Skeletal muscle satellite cell (primary cell): Measurements from ENCODE around the gene LMTK3.

Experiments used
- H3K27me3 ChIP-seq: 2 replicates; pipeline ENCODE4 v1.7.0; 2013; ENCODE audit warnings: low read length; ENCODE audit not compliant: control insufficient read depth, insufficient read depth
- H3K36me3 ChIP-seq: 2 replicates; pipeline ENCODE4 v1.7.0; 2013; ENCODE audit warnings: mild to moderate bottlenecking, control low read depth, low read length; ENCODE audit not compliant: insufficient read depth
- H3K4me1 ChIP-seq: 2 replicates; pipeline ENCODE4 v1.7.0; 2013; ENCODE audit warnings: low read length; ENCODE audit not compliant: control insufficient read depth, insufficient read depth
- H3K4me2 ChIP-seq: 2 replicates; pipeline ENCODE4 v1.7.0; 2013; ENCODE audit warnings: mild to moderate bottlenecking, low read length
- H3K4me3 ChIP-seq: 2 replicates; pipeline ENCODE4 v1.7.0; 2013; ENCODE audit warnings: low read length
- H3K9ac ChIP-seq: 2 replicates; pipeline ENCODE4 v1.7.0; 2013; ENCODE audit warnings: mild to moderate bottlenecking, low read depth, low read length, moderate library complexity
- H3K9me3 ChIP-seq: replicated peaks from 2 replicates; pipeline ENCODE4 v1.7.0; 2013; ENCODE audit warnings: mild to moderate bottlenecking, control low read depth, low read length

LMTK3 gene

DNA sequence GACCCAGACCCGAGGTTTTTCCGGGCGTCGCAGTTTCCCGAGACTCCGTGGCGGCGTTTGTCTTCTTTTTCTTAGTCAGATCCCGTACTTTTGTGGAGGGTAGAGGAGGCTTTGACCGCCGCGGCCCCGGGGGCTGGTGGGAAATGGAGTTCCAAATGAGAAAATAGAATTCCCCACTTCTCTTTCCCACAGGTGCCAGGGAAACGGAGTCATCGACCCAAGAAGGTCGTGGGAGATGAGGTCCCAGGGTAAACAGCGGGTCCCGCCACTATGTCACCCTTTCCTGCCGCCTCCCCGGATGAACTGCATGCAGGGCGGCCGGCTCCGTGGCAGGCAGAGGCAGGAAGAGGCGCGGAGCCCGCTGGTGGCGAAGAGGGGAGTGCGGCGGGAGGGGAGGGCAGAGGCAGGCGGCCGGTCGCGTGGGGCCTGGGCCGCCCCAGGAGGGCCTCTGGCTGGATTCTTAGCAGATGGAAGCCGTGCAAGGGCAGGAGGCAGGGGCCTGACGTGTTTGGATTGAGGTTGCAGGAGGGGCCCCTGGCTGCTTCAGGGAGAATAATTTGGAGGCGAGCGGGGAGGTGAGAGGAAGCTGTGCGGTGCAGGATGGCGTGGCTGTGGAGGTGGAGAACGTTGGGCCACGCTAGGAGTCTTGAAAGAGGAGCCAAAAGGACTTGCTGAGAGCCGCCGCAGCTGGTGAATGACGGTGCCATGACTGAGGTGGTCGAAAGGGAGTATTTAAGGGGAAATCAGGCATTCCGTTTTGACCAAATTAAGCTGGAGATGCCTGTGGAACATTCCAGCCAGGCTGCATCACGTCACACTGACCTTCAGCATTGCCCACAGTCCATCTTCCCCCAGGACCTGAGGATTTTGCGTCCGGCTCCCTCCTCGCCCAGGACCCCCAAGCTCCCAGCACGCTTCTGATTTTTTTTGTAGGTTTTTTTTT is 30.8 kb downstream of the LMTK3 start:
- Histone ChIP-seq H3K9me3 (no peaks in the 10 kb centered on the region), H3K9ac (peak overlapping the region; percentile 52), H3K4me3 (peak overlapping the region; percentile 58), H3K27me3 (no peaks in the 10 kb centered on the region), H3K36me3 (peaks cover 36% of the 10 kb centered on the region), H3K4me2 (peak overlapping the region; percentile 81), H3K4me1 (peaks cover 25% of the 10 kb centered on the region)

DNA sequence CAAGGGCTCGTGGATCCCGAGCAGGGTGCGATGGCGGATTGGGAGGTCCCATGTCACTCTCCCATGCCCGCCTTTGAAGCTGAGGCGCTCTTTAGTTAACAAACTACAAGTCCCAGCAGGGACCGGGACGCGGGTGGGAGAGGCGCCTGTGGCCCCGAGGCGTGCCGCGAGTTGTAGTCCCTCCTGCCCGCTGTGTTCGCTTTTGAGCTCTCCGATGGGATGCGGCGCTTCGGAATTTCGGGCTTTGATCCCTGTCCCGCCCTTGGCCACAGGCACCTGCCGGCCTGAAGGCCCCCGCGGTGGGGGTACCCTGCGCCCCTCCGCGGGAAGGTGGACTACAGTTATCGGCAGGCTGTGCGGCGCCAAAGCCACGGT is 31.5 kb downstream of the LMTK3 start:
- Histone ChIP-seq H3K4me3 (peak overlapping the region; percentile 58), H3K27me3 (no peaks in the 10 kb centered on the region), H3K36me3 (peaks cover 42% of the 10 kb centered on the region), H3K9ac (peak overlapping the region; percentile 52), H3K9me3 (no peaks in the 10 kb centered on the region), H3K4me2 (peak overlapping the region; percentile 81), H3K4me1 (peaks cover 25% of the 10 kb centered on the region)

DNA sequence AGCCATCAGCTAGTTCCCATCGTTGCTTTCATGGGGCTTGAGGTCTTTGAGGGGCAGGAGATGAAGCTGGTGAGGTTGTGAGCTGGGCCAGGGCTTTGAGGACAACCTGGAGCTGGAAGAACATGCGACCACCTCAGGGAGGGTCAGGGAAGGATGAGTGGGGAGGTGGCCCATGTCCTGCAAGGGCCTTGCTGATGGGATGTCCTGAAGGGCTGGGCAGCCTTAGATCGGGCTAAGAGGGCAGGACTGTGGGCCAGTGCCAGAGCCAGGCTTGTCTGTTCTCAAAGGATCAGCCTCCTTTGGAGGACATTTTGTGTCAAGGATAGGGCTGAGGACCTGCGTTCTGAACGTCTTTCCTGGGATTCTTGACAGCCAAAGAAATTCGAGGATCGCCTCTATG is 31.9 kb downstream of the LMTK3 start:
- H3K9me3 ChIP-seq = no peaks in the 10 kb centered on the region
- H3K4me2 ChIP-seq = peak overlapping the region; percentile 81
- peaks cover 47% of the 10 kb centered on the region for H3K36me3 ChIP-seq
- H3K9ac ChIP-seq = no peak overlapping the region
- no peaks in the 10 kb centered on the region for H3K27me3 ChIP-seq
- peaks cover 25% of the 10 kb centered on the region for H3K4me1 ChIP-seq
- peak overlapping the region; percentile 58 for H3K4me3 ChIP-seq

DNA sequence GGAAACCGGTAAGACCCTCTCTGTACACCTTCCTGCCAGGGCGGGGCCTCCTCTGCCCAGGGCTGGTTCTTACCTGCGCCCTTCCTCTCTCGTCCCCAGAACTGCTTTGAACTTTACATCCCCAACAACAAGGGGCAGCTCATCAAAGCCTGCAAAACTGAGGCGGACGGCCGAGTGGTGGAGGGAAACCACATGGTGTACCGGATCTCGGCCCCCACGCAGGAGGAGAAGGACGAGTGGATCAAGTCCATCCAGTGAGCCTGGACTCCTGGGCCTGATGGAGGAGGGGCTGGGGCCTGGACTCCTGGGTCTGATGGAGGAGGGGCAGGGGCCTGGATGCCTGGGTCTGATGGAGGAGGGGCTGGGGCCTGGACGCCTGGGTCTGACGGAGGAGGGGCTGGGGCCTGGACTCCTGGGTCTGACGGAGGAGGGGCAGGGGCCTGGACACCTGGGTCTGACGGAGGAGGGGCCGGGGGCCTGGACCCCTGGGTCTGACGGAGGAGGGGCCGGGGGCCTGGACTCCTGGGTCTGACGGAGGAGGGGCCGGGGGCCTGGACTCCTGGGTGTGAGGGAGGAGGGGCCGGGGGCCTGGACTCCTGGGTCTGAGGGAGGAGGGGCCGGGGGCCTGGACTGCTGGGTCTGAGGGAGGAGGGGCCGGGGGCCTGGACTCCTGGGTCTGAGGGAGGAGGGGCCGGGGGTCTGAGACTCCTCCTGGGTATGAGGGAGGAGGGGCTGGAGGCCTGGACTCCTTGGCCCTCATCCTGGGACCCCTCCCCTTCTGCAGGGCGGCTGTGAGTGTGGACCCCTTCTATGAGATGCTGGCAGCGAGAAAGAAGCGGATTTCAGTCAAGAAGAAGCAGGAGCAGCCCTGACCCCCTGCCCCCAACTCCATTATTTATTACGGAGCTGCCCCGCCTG is 33.0 kb downstream of the LMTK3 start:
- H3K4me2 ChIP-seq = no peak overlapping the region
- no peak overlapping the region for H3K9ac ChIP-seq
- H3K9me3 ChIP-seq = no peaks in the 10 kb centered on the region
- no peaks in the 10 kb centered on the region for H3K27me3 ChIP-seq
- peaks cover 25% of the 10 kb centered on the region for H3K4me1 ChIP-seq
- peaks cover 58% of the 10 kb centered on the region for H3K36me3 ChIP-seq
- H3K4me3 ChIP-seq = no peak overlapping the region

DNA sequence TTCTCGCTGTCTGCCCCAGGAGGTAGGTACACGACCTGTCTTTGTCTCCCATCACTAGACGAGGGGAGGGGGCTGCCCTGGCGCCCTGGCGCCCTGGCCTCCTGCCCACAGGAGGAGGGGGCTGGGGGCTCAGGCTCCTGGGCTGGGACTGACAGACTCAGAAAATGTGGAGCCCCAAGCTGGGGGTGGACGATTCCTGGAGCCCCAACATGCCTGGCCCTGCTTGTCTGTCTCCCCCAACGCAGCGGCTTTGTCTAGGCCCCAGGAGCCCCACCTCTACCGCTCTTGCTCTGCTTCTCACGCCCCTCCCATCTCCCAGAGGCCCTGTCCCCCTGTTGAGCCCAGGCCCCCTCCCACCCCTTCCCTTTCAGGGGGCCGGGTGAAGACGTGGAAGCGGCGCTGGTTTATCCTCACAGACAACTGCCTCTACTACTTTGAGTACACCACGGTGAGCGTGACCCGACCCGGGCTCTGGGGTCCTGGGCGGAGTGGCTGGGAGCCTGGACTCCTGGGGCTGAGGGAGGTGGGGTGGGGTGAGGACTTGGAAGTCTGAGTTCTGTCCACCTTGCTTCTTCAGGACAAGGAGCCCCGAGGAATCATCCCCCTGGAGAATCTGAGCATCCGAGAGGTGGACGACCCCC is 33.8 kb downstream of the LMTK3 start:
- Histone ChIP-seq H3K4me1 (peaks cover 25% of the 10 kb centered on the region), H3K27me3 (no peaks in the 10 kb centered on the region), H3K9ac (no peak overlapping the region), H3K4me3 (no peak overlapping the region), H3K36me3 (peaks cover 66% of the 10 kb centered on the region), H3K4me2 (no peak overlapping the region), H3K9me3 (no peaks in the 10 kb centered on the region)

DNA sequence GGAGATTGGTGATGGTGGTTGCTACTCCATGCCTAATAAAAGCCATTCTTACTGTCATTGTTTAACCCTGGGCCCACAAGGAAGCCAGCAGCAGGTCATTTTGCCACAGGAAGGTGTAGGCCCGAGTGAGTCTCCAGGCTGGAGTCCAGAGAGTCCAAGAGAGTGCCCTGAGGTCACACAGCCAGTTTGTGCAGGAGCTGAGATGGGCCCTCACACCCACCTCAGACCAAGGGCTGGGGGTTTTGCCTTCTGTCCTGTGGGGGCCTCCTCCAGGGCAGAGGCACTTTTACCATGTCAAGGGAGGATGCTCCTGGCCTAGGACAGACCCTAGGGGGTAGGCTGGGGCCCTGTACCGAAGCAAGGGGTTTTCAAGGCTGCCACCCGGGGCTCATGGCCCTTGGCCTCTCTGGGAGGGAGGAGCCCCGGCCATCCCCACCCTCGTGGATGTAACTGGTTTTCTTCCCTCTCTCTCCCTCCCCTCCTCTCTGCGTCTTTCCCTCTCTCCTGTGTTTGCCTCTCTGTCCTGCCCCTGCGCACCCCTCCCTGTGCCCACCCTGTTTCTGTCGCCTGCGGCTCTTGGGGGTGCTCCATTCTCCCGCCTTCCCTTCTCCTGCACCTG is 34.5 kb downstream of the LMTK3 start:
- no peak overlapping the region for H3K4me2 ChIP-seq
- H3K9me3 ChIP-seq = no peaks in the 10 kb centered on the region
- H3K27me3 ChIP-seq = no peaks in the 10 kb centered on the region
- no peak overlapping the region for H3K9ac ChIP-seq
- H3K36me3 ChIP-seq = peaks cover 71% of the 10 kb centered on the region
- peaks cover 22% of the 10 kb centered on the region for H3K4me1 ChIP-seq
- no peak overlapping the region for H3K4me3 ChIP-seq

DNA sequence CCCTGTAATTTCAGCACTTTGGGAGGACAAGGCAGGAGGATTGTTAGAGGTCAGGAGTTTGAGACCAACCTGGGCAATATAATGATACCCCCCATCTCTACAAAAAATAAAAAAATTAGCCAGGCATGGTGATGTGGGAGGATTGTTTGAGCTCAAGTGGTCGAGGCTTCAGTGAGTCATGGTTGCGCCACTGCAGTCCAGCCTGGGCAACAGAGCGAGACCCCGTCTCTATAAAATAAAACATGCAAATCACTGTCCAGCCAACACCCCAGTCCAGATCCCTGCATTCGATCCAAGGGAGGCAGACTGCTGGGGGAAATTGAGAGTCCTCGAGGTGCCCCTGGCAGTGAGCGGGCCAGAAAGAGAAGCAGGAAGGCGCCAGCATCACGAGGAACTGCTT is 35.5 kb downstream of the LMTK3 start:
- Histone ChIP-seq H3K4me2 (no peak overlapping the region), H3K4me3 (no peak overlapping the region), H3K9me3 (no peaks in the 10 kb centered on the region), H3K36me3 (peaks cover 80% of the 10 kb centered on the region), H3K27me3 (no peaks in the 10 kb centered on the region), H3K9ac (no peak overlapping the region), H3K4me1 (peaks cover 18% of the 10 kb centered on the region)

DNA sequence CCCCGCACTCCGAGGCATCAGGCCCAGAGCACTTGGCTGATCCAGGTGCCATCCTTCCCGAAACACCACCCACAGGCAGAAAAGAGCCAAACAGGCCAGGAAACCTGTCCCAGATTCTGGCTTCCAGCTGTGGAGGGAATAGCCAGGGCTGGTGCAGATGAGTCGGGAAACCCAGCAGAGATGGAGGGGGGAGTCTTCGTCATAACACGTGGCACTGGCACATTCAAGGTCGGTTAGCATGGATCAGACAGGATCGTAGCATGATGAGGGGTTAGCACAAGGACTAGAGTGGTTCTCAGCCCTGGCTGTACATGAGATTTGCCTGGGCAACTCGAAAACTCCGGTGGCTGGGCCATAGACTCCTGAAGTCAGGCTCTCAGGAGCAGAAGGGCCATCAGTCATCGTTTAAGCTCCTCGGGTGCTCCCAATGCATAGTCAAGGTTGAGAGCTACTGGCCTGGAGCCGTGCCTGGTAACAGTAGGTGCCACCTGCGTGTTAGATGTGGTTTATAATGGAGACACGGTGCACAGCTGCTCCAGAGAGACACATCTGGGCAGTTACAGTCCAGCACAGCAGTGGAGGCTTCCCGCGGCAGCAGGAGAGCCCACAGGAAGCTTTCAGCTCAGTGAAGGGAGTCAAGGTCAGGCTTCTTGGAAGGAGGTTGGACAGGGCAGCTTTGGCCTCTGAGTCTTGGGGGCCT is 36.1 kb downstream of the LMTK3 start:
- Histone ChIP-seq H3K9me3 (no peaks in the 10 kb centered on the region), H3K4me1 (peaks cover 14% of the 10 kb centered on the region), H3K4me3 (no peak overlapping the region), H3K27me3 (no peaks in the 10 kb centered on the region), H3K36me3 (peaks cover 84% of the 10 kb centered on the region), H3K9ac (no peak overlapping the region), H3K4me2 (no peak overlapping the region)

DNA sequence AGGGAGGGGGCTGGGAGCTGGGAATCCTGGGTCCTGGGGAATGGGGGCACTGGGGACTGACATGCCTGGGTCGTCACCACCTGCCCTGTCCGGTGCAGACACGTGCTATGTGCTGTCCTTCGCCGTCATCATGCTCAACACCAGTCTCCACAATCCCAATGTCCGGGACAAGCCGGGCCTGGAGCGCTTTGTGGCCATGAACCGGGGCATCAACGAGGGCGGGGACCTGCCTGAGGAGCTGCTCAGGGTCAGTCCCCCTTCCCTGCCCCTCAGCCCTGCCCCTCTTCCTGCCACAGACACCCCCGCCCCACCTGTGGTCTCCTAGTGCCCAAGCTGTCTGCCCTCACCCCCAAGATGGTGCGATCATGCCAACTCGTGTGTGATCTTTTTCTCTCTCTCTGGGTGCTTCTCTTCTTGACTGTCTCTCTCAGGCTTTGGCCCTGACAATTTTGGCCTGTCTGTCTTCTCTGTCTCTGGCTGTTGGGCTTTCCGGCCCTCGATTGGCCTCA is 37.5 kb downstream of the LMTK3 start:
- H3K9ac ChIP-seq = no peak overlapping the region
- H3K4me2 ChIP-seq = no peak overlapping the region
- peaks cover 79% of the 10 kb centered on the region for H3K36me3 ChIP-seq
- H3K9me3 ChIP-seq = no peaks in the 10 kb centered on the region
- H3K4me3 ChIP-seq = no peak overlapping the region
- no peaks in the 10 kb centered on the region for H3K27me3 ChIP-seq
- H3K4me1 ChIP-seq = peaks cover 9% of the 10 kb centered on the region

DNA sequence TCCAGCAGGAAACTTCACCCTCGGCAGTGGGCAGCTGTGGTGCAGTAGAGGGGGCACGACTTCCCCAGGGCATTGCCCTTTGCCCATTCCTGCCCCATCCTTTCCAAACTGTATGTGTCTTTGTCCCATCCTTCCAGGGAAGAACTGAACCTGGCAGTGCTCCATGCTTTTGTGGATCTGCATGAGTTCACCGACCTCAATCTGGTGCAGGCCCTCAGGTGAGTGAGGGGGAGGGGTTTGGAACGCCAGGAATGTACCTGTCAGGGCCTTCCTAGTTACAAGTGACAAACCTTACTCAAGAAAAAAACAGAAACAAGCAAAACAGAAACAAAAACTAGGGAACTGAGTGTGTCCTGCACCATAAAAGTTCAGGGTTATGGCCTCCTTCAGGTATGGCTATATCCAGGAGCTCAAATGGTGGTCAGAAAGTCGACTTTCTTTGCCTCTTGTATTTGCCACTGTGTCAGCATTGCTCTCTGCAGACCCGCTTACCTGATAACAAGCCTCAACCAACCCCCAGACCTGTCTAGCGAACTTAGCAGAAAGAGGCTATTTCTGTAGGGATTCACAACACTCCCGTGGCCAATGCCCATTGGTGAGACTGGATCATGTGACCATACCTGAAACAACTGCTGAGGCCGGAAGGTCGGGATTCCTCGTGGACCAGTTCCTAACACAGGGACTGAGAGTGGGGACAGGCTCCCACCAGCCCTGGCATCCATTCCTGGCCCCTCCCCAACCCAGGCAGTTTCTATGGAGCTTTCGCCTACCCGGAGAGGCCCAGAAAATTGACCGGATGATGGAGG is 38.3 kb downstream of the LMTK3 start:
- peaks cover 12% of the 10 kb centered on the region for H3K4me1 ChIP-seq
- H3K4me2 ChIP-seq = no peak overlapping the region
- H3K27me3 ChIP-seq = no peaks in the 10 kb centered on the region
- H3K4me3 ChIP-seq = no peak overlapping the region
- H3K9ac ChIP-seq = no peak overlapping the region
- peaks cover 76% of the 10 kb centered on the region for H3K36me3 ChIP-seq
- no peaks in the 10 kb centered on the region for H3K9me3 ChIP-seq
